HG03558 (cell line): ENCODE data around the gene GABPB1.
"Not testable (repeated sequence)": the region's sequence is repeated elsewhere in the genome, so short reads cannot be mapped to it uniquely, and the experiment has no call there.

ENCODE experiments used
- ATAC-seq: cut with Tn5 transposase; IDR thresholded peaks from one replicate; pipeline ENCODE4 v1.9.1; 2021; ENCODE audit warnings: moderate number of reproducible peaks; ENCODE audit not compliant: unreplicated experiment; ENCODE audit errors: extremely low read depth

Gene GABPB1

DNA sequence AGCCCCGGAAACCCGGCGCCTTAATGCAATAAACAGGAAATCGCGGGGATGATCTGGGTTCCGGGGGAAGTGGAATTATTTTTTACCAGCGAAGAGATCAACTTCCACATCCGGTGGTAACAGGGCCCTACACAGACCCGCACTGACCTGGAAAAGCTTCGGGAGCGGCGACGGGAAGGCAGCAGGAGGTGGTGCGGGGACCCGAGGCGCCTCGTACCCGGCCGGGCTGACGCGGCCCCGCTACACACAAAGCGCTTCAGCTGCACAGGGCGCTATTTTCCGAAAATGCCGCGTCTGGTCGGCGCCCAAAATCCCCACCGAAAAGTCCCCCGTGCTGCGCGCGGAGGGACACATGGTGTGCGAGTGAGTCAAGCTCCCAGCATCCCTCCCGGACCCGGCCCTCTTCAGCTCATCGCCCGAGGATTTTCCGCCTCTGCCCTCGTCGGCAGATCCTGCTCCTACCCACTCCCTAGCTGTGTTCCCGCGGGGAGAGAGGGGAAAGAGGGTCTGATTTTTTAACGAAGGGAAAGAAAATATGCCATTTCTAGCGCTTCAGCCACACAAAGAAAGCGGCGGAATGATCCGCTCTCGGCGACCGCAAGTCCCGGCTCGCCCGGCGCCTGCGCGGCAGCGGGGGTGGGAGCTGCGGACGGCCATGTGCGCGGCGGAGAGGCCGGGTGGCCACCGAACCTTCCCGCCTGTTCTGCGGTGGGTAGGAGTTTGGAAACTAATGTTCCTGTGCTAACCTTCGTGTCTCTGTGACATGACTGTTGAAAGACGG lies at the start of gene GABPB1:
Gene GABPB1 (minus strand): TSS at position 361 of the 781 bp plus-strand sequence. CDS start 45,400 bp downstream, outside the sequence.
- ATAC-seq = no peak

GRCh38 chr15:50391561-50391960 lies 36.6 kb upstream of the GABPB1 start:
- ATAC-seq = not testable (repeated sequence)

GRCh38 chr15:50390554-50391264 lies 35.7 kb upstream of the GABPB1 start:
- peak; percentile 93 for ATAC-seq

DNA sequence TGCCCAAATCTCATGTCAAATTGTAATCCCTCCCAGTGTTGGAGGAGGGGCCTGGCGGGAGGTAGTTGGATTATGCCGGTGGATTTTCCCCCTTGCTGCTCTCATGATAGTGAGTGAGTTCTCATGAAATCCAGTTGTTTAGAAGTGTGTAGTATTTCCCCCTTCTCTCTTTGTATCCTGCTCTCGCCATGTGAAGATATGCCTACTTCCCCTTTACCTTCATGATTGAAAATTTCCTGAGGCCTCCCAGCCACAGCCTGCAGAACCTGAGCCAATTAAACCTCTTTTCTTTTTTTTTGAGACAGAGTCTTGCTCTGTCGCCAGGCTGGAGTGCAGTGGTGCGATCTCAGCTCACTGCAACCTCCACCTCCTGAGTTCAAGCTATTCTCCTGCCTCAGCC lies 27.4 kb upstream of the GABPB1 start:
- ATAC-seq = not testable (repeated sequence)

DNA sequence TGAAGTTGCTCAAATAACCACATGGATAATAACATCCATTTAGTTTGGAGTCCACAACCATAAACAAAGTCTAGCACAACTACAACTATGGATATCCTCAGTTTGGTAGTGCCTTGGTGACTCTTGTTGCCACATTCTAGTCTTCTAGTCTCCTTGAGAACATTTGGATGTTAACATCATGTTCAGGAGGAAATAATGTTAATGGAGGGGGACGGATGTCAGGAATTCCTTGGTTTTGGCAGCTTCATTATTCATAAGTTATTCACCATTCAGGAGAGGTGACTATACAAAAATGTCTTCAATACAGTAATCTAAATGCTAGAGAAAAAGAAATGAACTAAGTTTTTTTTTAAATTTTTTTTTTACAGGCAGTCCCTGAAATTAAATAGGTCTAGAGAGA lies 26.4 kb upstream of the GABPB1 start:
- no peak for ATAC-seq

DNA sequence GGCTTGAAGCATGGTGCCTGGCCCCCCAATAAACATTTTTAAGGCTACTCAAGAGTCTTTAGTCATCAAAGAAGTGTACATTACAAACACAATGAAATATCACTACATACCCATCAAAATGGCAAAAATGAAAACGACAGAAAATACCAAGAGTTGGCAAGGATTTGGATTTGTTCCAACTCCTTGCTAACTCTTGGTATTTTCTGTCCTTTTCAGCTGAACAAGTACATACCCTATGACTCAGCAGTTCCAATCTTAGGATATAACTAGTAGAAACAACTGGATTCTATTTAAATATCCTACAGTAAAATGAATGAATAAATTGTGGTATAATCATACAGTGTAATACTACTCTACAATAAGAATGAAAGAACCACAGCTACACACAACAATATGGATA lies 25.1 kb upstream of the GABPB1 start:
- ATAC-seq = no peak

GRCh38 chr15:50379413-50379812 lies 24.4 kb upstream of the GABPB1 start:
- not testable (repeated sequence) for ATAC-seq

DNA sequence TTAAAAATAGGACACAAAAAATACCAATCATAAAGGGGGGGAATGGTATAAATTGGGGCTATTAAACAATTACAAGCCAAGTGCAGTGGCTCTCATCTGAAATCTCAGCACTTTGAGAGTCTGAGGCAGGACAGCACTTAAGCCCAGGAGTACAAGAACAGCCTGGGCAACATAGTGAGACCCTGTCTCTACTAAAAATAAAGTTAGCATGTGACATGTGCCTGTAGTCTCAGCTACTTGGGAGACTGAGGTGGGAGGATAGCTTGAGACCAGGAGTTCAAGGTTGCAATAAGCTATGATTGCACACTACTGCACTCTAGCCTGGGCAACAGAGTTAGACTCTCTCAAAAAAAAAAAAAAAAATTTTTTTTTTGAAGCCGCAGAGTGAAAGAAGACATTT lies 23.8 kb upstream of the GABPB1 start:
- ATAC-seq = no peak

- peak; percentile 96 for ATAC-seq
These were observed 23.1 kb upstream of the GABPB1 start for GRCh38 chr15:50377867-50378751.

DNA sequence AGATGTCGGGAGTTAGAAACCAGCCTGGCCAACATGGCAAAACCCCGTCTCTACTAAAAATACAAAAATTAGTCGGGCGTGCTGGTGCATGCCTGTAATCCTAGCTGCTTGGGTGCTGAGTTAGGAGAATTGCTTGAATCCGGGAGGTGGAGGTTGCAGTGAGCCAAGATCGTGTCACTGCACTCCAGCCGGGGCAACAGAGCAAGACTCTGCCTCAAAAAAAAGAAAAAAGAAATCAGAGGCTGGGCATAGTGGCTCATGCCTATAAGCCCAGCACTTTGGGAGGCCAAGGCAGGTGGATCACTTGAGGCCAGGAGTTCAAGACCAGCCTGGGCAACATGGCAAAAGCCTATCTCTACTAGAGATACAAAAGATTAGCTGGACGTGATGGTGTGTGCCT lies 14.6 kb upstream of the GABPB1 start:
- not testable (repeated sequence) for ATAC-seq

DNA sequence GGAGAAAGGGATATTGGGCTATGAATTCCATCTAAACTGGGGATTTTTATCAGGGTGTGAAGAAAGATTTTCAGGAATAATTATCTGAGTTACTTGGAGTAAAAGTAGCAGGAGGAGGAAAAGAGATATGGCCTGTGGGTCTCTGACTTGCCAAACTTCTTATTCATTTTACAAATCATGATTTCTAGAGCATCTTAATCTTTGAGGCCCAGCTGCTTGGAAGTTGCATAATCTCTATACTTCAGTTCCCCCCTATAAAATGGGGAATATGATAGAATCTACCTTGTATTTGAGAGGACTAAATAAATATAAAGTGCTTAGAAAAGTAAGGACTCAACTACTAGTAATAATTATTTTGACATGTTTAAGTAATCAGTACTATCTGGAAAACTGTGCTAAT lies 11.0 kb upstream of the GABPB1 start:
- ATAC-seq = no peak

- no peak for ATAC-seq
These were observed 10.6 kb upstream of the GABPB1 start for GRCh38 chr15:50365570-50365969.

DNA sequence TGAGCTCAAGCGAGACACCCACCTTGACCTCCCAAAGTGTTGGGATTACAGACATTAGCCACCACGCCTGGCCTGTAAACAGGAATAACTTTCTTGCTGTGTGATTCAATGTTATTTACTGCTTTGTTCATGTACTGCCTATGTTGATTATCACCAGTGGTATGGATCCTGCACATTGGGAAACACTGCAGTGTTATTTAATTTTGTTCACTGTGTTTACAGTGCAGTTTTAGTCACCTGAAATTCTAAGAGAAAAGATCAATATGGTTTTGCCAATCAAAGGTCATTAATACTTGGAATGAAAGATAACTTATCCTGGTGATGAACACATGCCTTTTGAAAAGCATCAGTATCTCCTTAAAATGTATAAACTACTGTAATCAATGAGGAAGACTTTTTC lies 8.6 kb upstream of the GABPB1 start:
- ATAC-seq = no peak

DNA sequence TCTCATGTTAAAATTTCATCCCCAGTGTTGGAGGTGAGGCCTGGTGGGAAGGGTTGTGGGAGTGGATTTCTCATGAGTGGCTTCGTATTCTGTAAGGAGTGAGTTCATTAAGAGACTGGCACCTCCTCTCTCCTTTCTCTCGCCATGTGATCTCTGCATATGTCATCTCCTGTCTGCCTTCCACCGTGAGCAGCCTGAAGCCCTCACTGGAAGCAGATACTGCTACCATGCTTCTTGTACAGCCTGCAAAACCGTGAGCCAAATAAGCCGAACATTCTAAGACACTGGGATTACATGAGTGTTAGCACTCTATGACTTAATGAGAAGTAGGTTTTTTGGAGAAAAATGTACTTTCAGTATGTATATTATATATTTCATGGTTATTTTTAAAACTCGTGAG lies 6.8 kb upstream of the GABPB1 start:
- ATAC-seq = no peak

DNA sequence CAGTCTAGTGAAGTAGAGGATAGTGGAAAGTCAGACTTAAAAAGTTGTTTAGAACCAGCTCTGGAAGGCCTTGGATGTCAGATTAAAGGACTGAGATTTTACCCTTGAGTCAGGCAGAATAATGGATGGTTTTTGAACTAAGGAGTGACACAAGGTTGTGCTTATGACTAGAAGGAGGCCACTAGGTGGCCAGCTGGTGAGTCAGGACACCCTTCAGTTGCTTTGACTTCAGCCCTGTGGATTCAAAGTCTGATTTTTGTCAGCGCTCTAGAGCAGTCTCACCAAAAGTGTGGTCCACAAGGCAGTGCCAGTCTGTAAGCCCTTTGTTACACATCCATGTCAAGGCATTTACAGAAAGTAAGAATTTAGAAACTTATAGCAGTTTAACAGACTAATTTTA lies 3.8 kb upstream of the GABPB1 start:
- no peak for ATAC-seq

- ATAC-seq = no peak
These were observed 982 bp upstream of the GABPB1 start for GRCh38 chr15:50355980-50356379.

DNA sequence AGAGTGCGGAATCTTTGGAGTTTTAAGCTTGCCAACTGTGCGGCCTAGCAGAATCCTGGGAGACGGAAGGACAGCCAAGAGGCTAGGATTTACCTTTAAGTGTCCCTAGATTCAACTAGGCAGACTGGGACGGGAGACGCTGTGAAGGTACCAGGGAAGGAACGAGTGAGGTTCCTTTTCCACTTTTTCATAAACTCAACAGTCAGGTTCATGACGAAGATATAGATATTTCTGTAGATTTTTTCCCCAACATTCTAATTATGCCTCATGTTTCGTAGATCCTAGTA lies 564 bp upstream of the GABPB1 start:
- ATAC-seq = no peak

DNA sequence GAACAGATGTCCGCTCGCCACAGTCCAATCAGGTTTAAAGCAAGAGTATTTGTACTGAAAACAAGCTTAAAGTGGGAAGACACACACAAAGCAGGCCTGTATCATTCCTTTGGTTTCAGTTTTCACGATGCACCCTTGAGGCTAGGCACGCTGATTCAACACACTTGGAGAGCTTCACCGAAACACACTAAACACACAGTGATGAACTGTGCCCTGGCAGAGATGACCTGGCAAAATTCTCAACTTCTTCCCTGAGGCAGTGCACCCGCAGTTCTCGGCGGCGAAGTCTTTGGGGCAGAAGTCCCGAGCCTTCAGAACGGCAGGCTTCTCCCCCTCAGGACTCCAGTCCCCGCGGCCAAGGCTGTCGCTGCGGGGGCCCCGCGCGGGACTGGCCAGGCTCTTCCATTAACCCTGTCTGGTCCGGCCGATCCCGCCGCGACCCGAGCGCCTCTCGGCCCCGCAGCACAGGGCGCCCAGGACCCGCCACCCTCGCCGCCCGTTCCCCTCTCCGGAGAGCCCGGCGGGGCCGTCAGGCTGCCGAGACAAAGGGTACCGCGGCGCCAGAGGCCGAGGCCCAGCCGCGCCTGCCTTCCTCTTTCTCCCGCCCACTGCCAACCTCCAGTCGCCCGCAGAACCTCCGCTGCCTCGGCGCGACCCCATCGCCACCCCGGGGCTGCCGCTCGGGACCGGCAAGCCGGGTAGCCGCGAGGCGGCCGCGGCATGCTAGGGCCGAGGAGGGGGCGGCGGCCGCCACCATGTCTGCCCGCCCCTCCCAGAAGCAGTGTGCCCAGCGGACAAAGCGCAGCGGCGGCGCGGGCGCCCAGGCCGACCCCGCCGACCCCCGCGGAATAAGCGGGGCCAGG lies 792 bp downstream of the GABPB1 start:
- ATAC-seq = no peak

- no peak for ATAC-seq
These were observed 1.6 kb downstream of the GABPB1 start for GRCh38 chr15:50353251-50353974.
